Measurements from ENCODE around the gene EDDM13.

- TF ChIP-seq CTCF (IDR thresholded peaks at IDR 0.05; ENCODE audit: low read length) (no peak), EZH2 (optimal IDR thresholded peaks at IDR 0.05; ENCODE audit: low read depth, low read length) (no peak)
Measured at GRCh38 chr19:56301155-56301554, 28.6 kb downstream of the EDDM13 start.

Data from MM.1S (cell line).